Endodermal cell (in vitro differentiated cells): ENCODE measurements around the gene ZBED5. TPM values are rescaled to one million over a fixed set of nuclear protein-coding genes. Genes with fewer than 3 reads are reported as not detected.

ENCODE experiments used
- DNase-seq: peaks from one replicate; pipeline ENCODE4 v3.0.0-alpha.2; 2017
- H3K27ac ChIP-seq: 2 replicates; pipeline ENCODE4 v1.5.1; 2013; ENCODE audit warnings: mild to moderate bottlenecking, low read depth, low read length, moderate library complexity
- H3K27me3 ChIP-seq: 2 replicates; pipeline ENCODE4 v1.6.1; 2013; ENCODE audit warnings: mild to moderate bottlenecking, low read length, moderate library complexity; ENCODE audit not compliant: insufficient read depth, control insufficient read depth, poor library complexity, severe bottlenecking
- H3K36me3 ChIP-seq: 2 replicates; pipeline ENCODE4 v1.7.0; 2013; ENCODE audit warnings: mild to moderate bottlenecking, low read length, moderate library complexity; ENCODE audit not compliant: control insufficient read depth, insufficient read depth
- H3K4me1 ChIP-seq: one replicate; pipeline ENCODE4 v1.7.0; 2013; ENCODE audit warnings: low read length; ENCODE audit not compliant: control insufficient read depth, insufficient read depth
- H3K4me3 ChIP-seq: 2 replicates; pipeline ENCODE4 v1.5.1; 2013; ENCODE audit warnings: mild to moderate bottlenecking, low read length, moderate library complexity
- H3K9ac ChIP-seq: 2 replicates; pipeline ENCODE4 v1.6.1; 2013; ENCODE audit warnings: mild to moderate bottlenecking, low read length, moderate library complexity; ENCODE audit not compliant: poor library complexity, severe bottlenecking; ENCODE audit errors: extremely low read depth
- H3K9me3 ChIP-seq: 2 replicates; pipeline ENCODE4 v1.6.1; 2013; ENCODE audit warnings: mild to moderate bottlenecking, low read length, moderate library complexity; ENCODE audit not compliant: control insufficient read depth
- H3K27ac Mint-ChIP-seq: 2 replicates; pipeline ENCODE4 v1.8.0; 2020; ENCODE audit warnings: mixed read lengths
- H3K27me3 Mint-ChIP-seq: 2 replicates; pipeline ENCODE4 v1.8.0; 2021; ENCODE audit warnings: mild to moderate bottlenecking, mixed read lengths; ENCODE audit not compliant: insufficient read depth
- H3K36me3 Mint-ChIP-seq: 2 replicates; pipeline ENCODE4 v1.8.0; 2020; ENCODE audit warnings: low read depth, mixed read lengths
- H3K4me1 Mint-ChIP-seq: 2 replicates; pipeline ENCODE4 v1.8.0; 2020; ENCODE audit warnings: mixed read lengths
- H3K4me3 Mint-ChIP-seq: 2 replicates; pipeline ENCODE4 v1.8.0; 2020; ENCODE audit warnings: mild to moderate bottlenecking, moderate library complexity, mixed read lengths
- H3K9me3 Mint-ChIP-seq: 2 replicates; pipeline ENCODE4 v1.8.0; 2020; ENCODE audit warnings: mild to moderate bottlenecking, mixed read lengths
- WGBS, 2 experiments: methylation state at CpG; one replicate each; pipeline versions ENCODE4 v1.1.5 to v1.1.7; 2013; ENCODE audit warnings: missing lambda C conversion rate in 2 of 2, mixed read lengths in 1 of 2; ENCODE audit not compliant: insufficient coverage in 1 of 2, insufficient read length in 1 of 2; 5-methylcytosine and 5-hydroxymethylcytosine counted together
- total RNA-seq, 2 donors: library from RNA; stranded (reverse); fragmentation: NEBNext Ultra II Directional in 1 of 2; extraction: Animal tissue kit (Norgen Biotek cat#: 25700) in 1 of 2; gene quantifications; 2 replicates in 1 of 2; 3 replicates in 1 of 2; pipeline ENCODE4 v1.2.1, GENCODE V29; 2021
- TF ChIP-seq, protein P1 (sequence below): fragments of 200-600 bp; sonication (generic); conservative IDR thresholded peaks from 2 replicates; pipeline ENCODE4 v1.5.0; 2021; ENCODE audit warnings: antibody characterized with exemption, mild to moderate bottlenecking

ZBED5 gene
- total RNA-seq, 2 donors from 2014 or later, result 51.6 to 57.8 TPM

DNA sequence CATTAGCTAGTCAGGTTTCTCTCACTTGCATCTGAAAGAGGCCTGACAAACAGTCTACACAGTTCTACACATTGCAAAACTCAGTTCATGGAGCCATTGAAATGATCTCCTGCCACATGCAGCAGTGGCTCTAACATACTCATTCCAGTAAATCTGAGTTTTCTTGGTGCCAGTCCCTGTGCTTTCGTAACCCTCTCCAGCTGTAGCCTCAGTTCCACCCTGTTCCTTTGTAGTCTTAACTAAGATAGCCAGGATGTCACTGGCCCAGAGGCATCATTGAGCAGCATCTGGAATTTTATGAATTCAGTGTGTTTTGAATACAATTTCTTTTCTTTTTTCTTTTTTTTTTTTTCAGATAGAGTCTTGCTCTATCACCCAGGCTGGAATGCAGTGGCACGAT is 37.4 kb upstream of the ZBED5 start:
- Histone ChIP-seq H3K36me3 (no peaks in the 10 kb centered on the region), H3K9me3 (no peaks in the 10 kb centered on the region), H3K27me3 (no peaks in the 10 kb centered on the region), H3K4me1 (peaks cover 5% of the 10 kb centered on the region), H3K9ac (no peak overlapping the region), H3K4me3 (no peak overlapping the region), H3K27ac (no peak overlapping the region)
- peaks cover 2% of the 10 kb centered on the region for H3K27me3 Mint-ChIP-seq
- H3K9me3 Mint-ChIP-seq, result peaks cover 4% of the 10 kb centered on the region
- TF ChIP-seq, protein P1, sequence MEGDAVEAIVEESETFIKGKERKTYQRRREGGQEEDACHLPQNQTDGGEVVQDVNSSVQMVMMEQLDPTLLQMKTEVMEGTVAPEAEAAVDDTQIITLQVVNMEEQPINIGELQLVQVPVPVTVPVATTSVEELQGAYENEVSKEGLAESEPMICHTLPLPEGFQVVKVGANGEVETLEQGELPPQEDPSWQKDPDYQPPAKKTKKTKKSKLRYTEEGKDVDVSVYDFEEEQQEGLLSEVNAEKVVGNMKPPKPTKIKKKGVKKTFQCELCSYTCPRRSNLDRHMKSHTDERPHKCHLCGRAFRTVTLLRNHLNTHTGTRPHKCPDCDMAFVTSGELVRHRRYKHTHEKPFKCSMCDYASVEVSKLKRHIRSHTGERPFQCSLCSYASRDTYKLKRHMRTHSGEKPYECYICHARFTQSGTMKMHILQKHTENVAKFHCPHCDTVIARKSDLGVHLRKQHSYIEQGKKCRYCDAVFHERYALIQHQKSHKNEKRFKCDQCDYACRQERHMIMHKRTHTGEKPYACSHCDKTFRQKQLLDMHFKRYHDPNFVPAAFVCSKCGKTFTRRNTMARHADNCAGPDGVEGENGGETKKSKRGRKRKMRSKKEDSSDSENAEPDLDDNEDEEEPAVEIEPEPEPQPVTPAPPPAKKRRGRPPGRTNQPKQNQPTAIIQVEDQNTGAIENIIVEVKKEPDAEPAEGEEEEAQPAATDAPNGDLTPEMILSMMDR, result no peak
- DNase-seq, result no peak
- H3K4me1 Mint-ChIP-seq, result peaks cover 3% of the 10 kb centered on the region
- no peak overlapping the region for H3K4me3 Mint-ChIP-seq
- H3K36me3 Mint-ChIP-seq, result no peaks in the 10 kb centered on the region
- no peak overlapping the region for H3K27ac Mint-ChIP-seq
- 76 to 98% methylated on average over 2 of the region's 2 CpGs for WGBS, 2 experiments

DNA sequence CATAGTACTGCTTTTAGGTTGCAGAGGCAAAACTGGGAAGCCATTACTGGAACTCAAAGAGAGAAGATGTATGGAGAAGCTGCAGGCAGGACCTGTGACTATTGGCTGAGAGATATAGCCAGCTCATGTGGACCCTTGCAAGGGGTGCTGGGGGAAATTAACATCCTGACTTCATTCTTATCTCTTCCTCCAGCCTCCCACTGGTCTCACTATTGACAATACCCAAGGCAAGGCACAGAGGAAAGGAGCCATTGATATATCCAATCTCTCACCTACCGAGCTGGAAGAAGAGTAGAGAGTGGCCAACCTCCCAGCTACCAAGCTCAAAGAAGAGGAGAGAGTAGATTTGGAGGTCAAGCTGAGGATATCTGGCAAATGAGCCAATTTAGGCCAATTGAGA is 36.8 kb upstream of the ZBED5 start:
- no peak overlapping the region for H3K27ac Mint-ChIP-seq
- no peaks in the 10 kb centered on the region for H3K36me3 Mint-ChIP-seq
- H3K27me3 Mint-ChIP-seq, result peaks cover 2% of the 10 kb centered on the region
- H3K4me3 ChIP-seq, result no peak overlapping the region
- H3K4me1 Mint-ChIP-seq, result peaks cover 3% of the 10 kb centered on the region
- WGBS, 2 experiments, result 100% methylated on average over 1 of the region's 1 CpG
- no peak overlapping the region for H3K27ac ChIP-seq
- no peak overlapping the region for H3K9ac ChIP-seq
- H3K4me1 ChIP-seq, result peaks cover 5% of the 10 kb centered on the region
- no peak overlapping the region for H3K4me3 Mint-ChIP-seq
- no peaks in the 10 kb centered on the region for H3K27me3 ChIP-seq
- no peaks in the 10 kb centered on the region for H3K9me3 ChIP-seq
- no peaks in the 10 kb centered on the region for H3K36me3 ChIP-seq
- TF ChIP-seq, protein P1, result no peak
- no peak for DNase-seq
- peaks cover 10% of the 10 kb centered on the region for H3K9me3 Mint-ChIP-seq

DNA sequence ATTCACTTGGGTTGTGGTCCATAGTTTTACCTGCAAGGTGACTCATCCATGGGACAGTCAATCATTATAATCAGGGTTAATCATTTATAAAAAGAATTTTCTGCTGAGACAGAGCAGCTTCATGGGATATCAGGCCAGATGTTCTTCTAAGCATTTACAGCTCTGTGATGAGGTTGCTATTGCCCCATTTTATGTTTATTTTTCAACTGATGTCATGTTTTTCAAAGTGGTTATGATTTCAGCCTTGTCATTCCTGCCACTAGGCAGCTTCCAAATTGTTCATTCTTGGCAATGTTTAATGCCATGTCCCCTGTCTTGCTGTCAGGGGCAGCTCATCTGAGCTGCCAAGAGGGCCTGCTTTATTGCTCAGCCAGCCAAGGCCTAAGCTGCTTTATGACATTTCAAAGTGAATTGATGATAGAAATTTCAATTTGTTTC is 35.9 kb upstream of the ZBED5 start:
- no peaks in the 10 kb centered on the region for H3K27me3 ChIP-seq
- Mint-ChIP-seq H3K9me3 (peaks cover 12% of the 10 kb centered on the region), H3K4me3 (no peak overlapping the region), H3K4me1 (peaks cover 3% of the 10 kb centered on the region), H3K27ac (no peak overlapping the region), H3K36me3 (no peaks in the 10 kb centered on the region), H3K27me3 (peaks cover 2% of the 10 kb centered on the region)
- H3K36me3 ChIP-seq, result no peaks in the 10 kb centered on the region
- DNase-seq, result no peak
- H3K4me1 ChIP-seq, result peaks cover 5% of the 10 kb centered on the region
- no peak overlapping the region for H3K4me3 ChIP-seq
- H3K9ac ChIP-seq, result no peak overlapping the region
- H3K27ac ChIP-seq, result no peak overlapping the region
- H3K9me3 ChIP-seq, result no peaks in the 10 kb centered on the region
- TF ChIP-seq, protein P1, result no peak
